GM23338 (cell line): ENCODE results near the gene DGKD.

Source experiments
- CTCF ChIP-seq, 2 experiments: fragments of 200-600 bp in 1 of 2; sonication (generic) in 1 of 2; conservative IDR thresholded peaks; 2 replicates each; pipeline versions ENCODE4 v1.5.1 to v1.6.1; 2016 to 2017; ENCODE audit warnings: antibody characterized with exemption in 2 of 2, low read depth in 2 of 2, mild to moderate bottlenecking in 2 of 2, moderate library complexity in 1 of 2
- EZH2 ChIP-seq: fragments of 200-600 bp; sonication (generic); IDR thresholded peaks from one replicate; pipeline ENCODE4 v1.8.0; 2017; ENCODE audit warnings: antibody characterized with exemption, mild to moderate bottlenecking, low read depth; ENCODE audit not compliant: unreplicated experiment
- EZH2phosphoT487 ChIP-seq: fragments of 200-600 bp; sonication (generic); IDR thresholded peaks from one replicate; pipeline ENCODE4 v1.8.1; 2018; ENCODE audit warnings: antibody characterized with exemption; ENCODE audit not compliant: unreplicated experiment
- JUNB ChIP-seq: IDR thresholded peaks from one replicate; pipeline ENCODE4 v1.6.1; 2016; ENCODE audit warnings: antibody characterized with exemption; ENCODE audit not compliant: unreplicated experiment
- POLR2AphosphoS5 ChIP-seq: IDR thresholded peaks from 2 replicates; pipeline ENCODE4 v1.6.1; 2016; ENCODE audit warnings: antibody characterized with exemption, low read depth

GRCh38 chr2:233409286-233409991 lies 55.1 kb downstream of the DGKD start:
- no peak for TF ChIP-seq EZH2
- TF ChIP-seq CTCF (conservative IDR thresholded peaks at IDR 0.05; ENCODE audit: low read depth in 2 of 2) = no peak
- no peak for TF ChIP-seq POLR2AphosphoS5
- TF ChIP-seq EZH2phosphoT487 = no peak
- no peak for TF ChIP-seq JUNB
